MCF 10A (cell line): ENCODE measurements around the gene XYLT1. TPM values are rescaled to one million over a fixed set of nuclear protein-coding genes. Genes with fewer than 3 reads are reported as not detected.

Experiments
- BruUV-seq: library from RNA; stranded (reverse); fragments of 400-500 nt; replicated peaks from 2 replicates; lab custom pipeline; 2021; lab: Mats Ljungman, UMichigan
- CTCF ChIA-PET: fragments of 300-600 bp; sonication (Branson Sonifier 250); formaldehyde crosslinking; extraction: SDS; loops from one replicate; lab custom pipeline; 2021; ENCODE audit warnings: antibody characterized with exemption, inconsistent platforms; lab: Yijun Ruan, JAX
- POLR2A ChIA-PET: fragments of 300-600, 350-650 bp; sonication (Branson Sonifier 250); formaldehyde crosslinking; extraction: SDS; loops from one replicate; lab custom pipeline; 2020; ENCODE audit warnings: antibody characterized with exemption, inconsistent platforms; lab: Yijun Ruan, JAX
- DNase-seq: peaks from one replicate; pipeline ENCODE4 v3.0.0-alpha.2; 2018; ENCODE audit not compliant: unreplicated experiment
- H3K27ac Mint-ChIP-seq: one replicate; pipeline ENCODE4 v1.8.0; 2022; ENCODE audit warnings: mild to moderate bottlenecking, low read depth, mixed read lengths; ENCODE audit not compliant: unreplicated experiment
- H3K27me3 Mint-ChIP-seq: one replicate; pipeline ENCODE4 v1.8.0; 2022; ENCODE audit warnings: mixed read lengths; ENCODE audit not compliant: insufficient read depth, unreplicated experiment
- H3K36me3 Mint-ChIP-seq: one replicate; pipeline ENCODE4 v1.8.0; 2022; ENCODE audit warnings: mild to moderate bottlenecking, moderate library complexity, mixed read lengths; ENCODE audit not compliant: insufficient read depth, unreplicated experiment
- H3K4me1 Mint-ChIP-seq: one replicate; pipeline ENCODE4 v1.8.0; 2022; ENCODE audit warnings: mixed read lengths; ENCODE audit not compliant: insufficient read depth, unreplicated experiment
- H3K4me3 Mint-ChIP-seq: one replicate; pipeline ENCODE4 v1.8.0; 2022; ENCODE audit warnings: mild to moderate bottlenecking, moderate library complexity, mixed read lengths; ENCODE audit not compliant: unreplicated experiment
- H3K9me3 Mint-ChIP-seq: one replicate; pipeline ENCODE4 v1.8.0; 2022; ENCODE audit warnings: mixed read lengths; ENCODE audit not compliant: unreplicated experiment
- CTCF ChIP-seq: fragments of 200-600 bp; IDR thresholded peaks from one replicate; pipeline ENCODE4 v1.8.0; 2022; ENCODE audit warnings: antibody characterized with exemption, mild to moderate bottlenecking; ENCODE audit not compliant: unreplicated experiment
- intact Hi-C: fragments of 100-400 bp; cut with micrococcal nuclease; formaldehyde crosslinking; loops from 2 replicates; pipeline ENCODE4 v1.14.1; 2022
- total RNA-seq: library from RNA; stranded (reverse); gene quantifications from 2 replicates; pipeline ENCODE4 v1.2.3, GENCODE V29; 2022

XYLT1 gene
- total RNA-seq, 1 experiment from 2014 or later = not detected

GRCh38 chr16:17304106-17304490 is 166.7 kb downstream of the XYLT1 start:
- no peak overlapping the region for H3K4me3 Mint-ChIP-seq
- no peak overlapping the region for H3K27ac Mint-ChIP-seq
- intact Hi-C loops = no loop called here
- H3K4me1 Mint-ChIP-seq = no peaks in the 10 kb centered on the region
- no peaks in the 10 kb centered on the region for H3K27me3 Mint-ChIP-seq
- H3K9me3 Mint-ChIP-seq = peaks cover 38% of the 10 kb centered on the region
- BruUV-seq = no TSS peak
- H3K36me3 Mint-ChIP-seq = no peaks in the 10 kb centered on the region
- ChIA-PET POLR2A (no interaction called here), CTCF (no interaction called here)
- no peak for TF ChIP-seq CTCF
- no peak for DNase-seq

GRCh38 chr16:17303101-17303500 is 167.7 kb downstream of the XYLT1 start:
- H3K9me3 Mint-ChIP-seq = peaks cover 31% of the 10 kb centered on the region
- ChIA-PET CTCF (interaction anchor here (0.7 kb wide), 1 partner anchor 277 kb away, joined by 3 read pairs; no protein-coding TSS in a partner anchor), POLR2A (no interaction called here)
- H3K27ac Mint-ChIP-seq = no peak overlapping the region
- BruUV-seq = no TSS peak
- no peak for TF ChIP-seq CTCF
- H3K36me3 Mint-ChIP-seq = no peaks in the 10 kb centered on the region
- intact Hi-C loops = no loop called here
- no peak for DNase-seq
- no peaks in the 10 kb centered on the region for H3K4me1 Mint-ChIP-seq
- no peaks in the 10 kb centered on the region for H3K27me3 Mint-ChIP-seq
- no peak overlapping the region for H3K4me3 Mint-ChIP-seq

- Mint-ChIP-seq H3K4me3 (no peak overlapping the region), H3K4me1 (no peaks in the 10 kb centered on the region), H3K27ac (no peak overlapping the region), H3K36me3 (no peaks in the 10 kb centered on the region), H3K9me3 (peaks cover 31% of the 10 kb centered on the region), H3K27me3 (no peaks in the 10 kb centered on the region)
- no peak for DNase-seq
- TF ChIP-seq CTCF = no peak
- intact Hi-C loops = no loop called here
- no TSS peak for BruUV-seq
- CTCF ChIA-PET = no interaction called here
- POLR2A ChIA-PET = no interaction called here
Measured at GRCh38 chr16:17302620-17303019, 168.1 kb downstream of the XYLT1 start.

- Mint-ChIP-seq H3K4me1 (no peaks in the 10 kb centered on the region), H3K27ac (no peak overlapping the region), H3K4me3 (no peak overlapping the region), H3K36me3 (no peaks in the 10 kb centered on the region), H3K27me3 (no peaks in the 10 kb centered on the region), H3K9me3 (peaks cover 31% of the 10 kb centered on the region)
- no peak for DNase-seq
- intact Hi-C loops = no loop called here
- POLR2A ChIA-PET = no interaction called here
- TF ChIP-seq CTCF = no peak
- no TSS peak for BruUV-seq
- CTCF ChIA-PET = no interaction called here
Measured at GRCh38 chr16:17302214-17302613, 168.5 kb downstream of the XYLT1 start.
